WTC11 (cell line): ENCODE data around the gene ZC3H13. TPM values are rescaled to one million over a fixed set of nuclear protein-coding genes. Genes with fewer than 3 reads are reported as not detected.

Source experiments
- ATAC-seq: fragments of 200-7000 bp; cut with Tn5 transposase; 2 replicates; pipeline ENCODE4 v1.10.0; 2021; ENCODE audit warnings: mild to moderate bottlenecking, moderate library complexity
- CTCF ChIA-PET: fragments of 300-600 bp; sonication (Branson Sonifier 250); formaldehyde crosslinking; loops from one replicate; lab custom pipeline; 2021; ENCODE audit warnings: antibody characterized with exemption; lab: Charles Lee
- POLR2A ChIA-PET: fragments of 350-600 bp; sonication (Branson Sonifier 250); formaldehyde crosslinking; loops from one replicate; lab custom pipeline; 2021; ENCODE audit warnings: antibody characterized with exemption; lab: Charles Lee
- DNase-seq: peaks from one replicate; pipeline ENCODE4 v3.0.0; 2021; ENCODE audit warnings: low spot score
- H3K27ac Mint-ChIP-seq: 2 replicates; pipeline ENCODE4 v1.8.0; 2021; ENCODE audit warnings: mixed read lengths
- H3K27me3 Mint-ChIP-seq: 2 replicates; pipeline ENCODE4 v1.8.0; 2021; ENCODE audit warnings: low read depth, mild to moderate bottlenecking, moderate library complexity, mixed read lengths
- H3K36me3 Mint-ChIP-seq: 2 replicates; pipeline ENCODE4 v1.8.0; 2021; ENCODE audit warnings: mixed read lengths
- H3K4me1 Mint-ChIP-seq: 2 replicates; pipeline ENCODE4 v1.8.0; 2022; ENCODE audit warnings: mixed read lengths
- H3K4me3 Mint-ChIP-seq: 2 replicates; pipeline ENCODE4 v1.8.0; 2021; ENCODE audit warnings: mild to moderate bottlenecking, moderate library complexity, mixed read lengths
- H3K9me3 Mint-ChIP-seq: 2 replicates; pipeline ENCODE4 v1.8.0; 2021; ENCODE audit warnings: mixed read lengths
- ATF1 ChIP-seq: sonication (generic); formaldehyde crosslinking; IDR thresholded peaks from 2 replicates; pipeline ENCODE4 v1.8.1; 2023; ENCODE audit warnings: mild to moderate bottlenecking, moderate library complexity, missing genetic modification reagents
- CREM ChIP-seq: sonication (generic); formaldehyde crosslinking; IDR thresholded peaks from 2 replicates; pipeline ENCODE4 v1.8.1; 2022; ENCODE audit warnings: mild to moderate bottlenecking, missing genetic modification reagents, moderate library complexity
- GTF2I ChIP-seq: fragments of 250-450 bp; sonication (Bioruptor Pico); conservative IDR thresholded peaks from 2 replicates; pipeline ENCODE4 v1.4.0; 2021; ENCODE audit warnings: mild to moderate bottlenecking
- NR1H2 ChIP-seq: sonication (generic); formaldehyde crosslinking; IDR thresholded peaks from 2 replicates; pipeline ENCODE4 v1.9.0; 2021; ENCODE audit warnings: mild to moderate bottlenecking, moderate library complexity, missing genetic modification reagents
- NR2C2 ChIP-seq: sonication (generic); formaldehyde crosslinking; IDR thresholded peaks from 2 replicates; pipeline ENCODE4 v1.8.0; 2022; ENCODE audit warnings: mild to moderate bottlenecking, missing genetic modification reagents
- RORB ChIP-seq: fragments of 250-450 bp; sonication (Bioruptor Pico); IDR thresholded peaks from 2 replicates; pipeline ENCODE4 v1.9.0; 2021; ENCODE audit warnings: mild to moderate bottlenecking
- SOX15 ChIP-seq: fragments of 250-450 bp; sonication (Bioruptor Pico); IDR thresholded peaks from 2 replicates; pipeline ENCODE4 v1.9.0; 2021; ENCODE audit warnings: mild to moderate bottlenecking
- TEAD1 ChIP-seq: sonication (generic); formaldehyde crosslinking; IDR thresholded peaks from 2 replicates; pipeline ENCODE4 v1.8.0; 2022; ENCODE audit warnings: mild to moderate bottlenecking, missing genetic modification reagents
- TP53 ChIP-seq: sonication (generic); formaldehyde crosslinking; IDR thresholded peaks from 2 replicates; pipeline ENCODE4 v1.8.1; 2023; ENCODE audit warnings: mild to moderate bottlenecking, missing genetic modification reagents
- ZNF121 ChIP-seq: sonication (generic); formaldehyde crosslinking; IDR thresholded peaks from 2 replicates; pipeline ENCODE4 v1.8.0; 2023; ENCODE audit warnings: missing genetic modification reagents
- total RNA-seq: library from RNA; stranded (reverse); gene quantifications from 3 replicates; pipeline ENCODE4 v1.2.3, GENCODE V29; 2021
- TF ChIP-seq, protein P1 (sequence below): fragments of 250-450 bp; sonication (Bioruptor Pico); IDR thresholded peaks from 2 replicates; pipeline ENCODE4 v1.8.0; 2021; ENCODE audit warnings: mild to moderate bottlenecking
- TF ChIP-seq, protein P2 (sequence below): sonication (generic); formaldehyde crosslinking; IDR thresholded peaks from 2 replicates; pipeline ENCODE4 v1.8.1; 2023; ENCODE audit warnings: mild to moderate bottlenecking, missing genetic modification reagents, moderate library complexity
- TF ChIP-seq, protein P3 (sequence below): sonication (generic); formaldehyde crosslinking; conservative IDR thresholded peaks from 2 replicates; pipeline ENCODE4 v1.8.1; 2023; ENCODE audit warnings: mild to moderate bottlenecking, low read depth, missing genetic modification reagents, moderate library complexity
- TF ChIP-seq, protein P4 (sequence below): fragments of 200-600 bp; IDR thresholded peaks from 2 replicates; pipeline ENCODE4 v1.8.0; 2022; ENCODE audit warnings: antibody characterized with exemption
- TF ChIP-seq, protein P5 (sequence below): sonication (generic); formaldehyde crosslinking; conservative IDR thresholded peaks from 2 replicates; pipeline ENCODE4 v1.8.1; 2022; ENCODE audit warnings: mild to moderate bottlenecking, missing genetic modification reagents
- TF ChIP-seq, protein P6 (sequence below): sonication (generic); formaldehyde crosslinking; IDR thresholded peaks from 2 replicates; pipeline ENCODE4 v1.8.1; 2023; ENCODE audit warnings: mild to moderate bottlenecking, missing genetic modification reagents, borderline replicate concordance
- TF ChIP-seq, protein P7 (sequence below): sonication (generic); formaldehyde crosslinking; IDR thresholded peaks from 2 replicates; pipeline ENCODE4 v1.8.1; 2022; ENCODE audit warnings: low read depth, missing genetic modification reagents, borderline replicate concordance
- TF ChIP-seq, protein P8 (sequence below): sonication (generic); formaldehyde crosslinking; IDR thresholded peaks from 2 replicates; pipeline ENCODE4 v1.8.0; 2023; ENCODE audit warnings: missing genetic modification reagents

ZC3H13 gene
- total RNA-seq, 1 experiment from 2014 or later, result 49.7 TPM

DNA sequence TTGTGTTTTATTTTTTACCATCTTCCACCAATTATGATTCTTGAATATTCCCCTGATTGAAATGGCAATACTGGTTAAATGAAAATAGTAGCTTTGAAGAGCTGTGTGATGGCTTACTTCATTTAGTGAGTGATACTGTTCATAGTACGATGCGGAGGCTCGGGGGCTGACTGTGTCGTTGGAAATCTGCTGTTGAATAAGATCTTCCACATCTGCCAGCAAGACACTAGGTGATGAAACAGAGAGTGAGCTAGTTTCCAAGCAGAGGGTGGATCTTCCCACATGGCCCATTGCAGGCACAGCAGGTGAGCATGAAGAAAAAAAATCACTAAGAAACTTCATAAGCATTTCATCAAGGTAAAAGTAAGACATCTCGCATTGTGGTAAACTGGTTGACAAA is 29.8 kb upstream of the ZC3H13 start:
- Mint-ChIP-seq H3K4me3 (no peak overlapping the region), H3K27me3 (no peaks in the 10 kb centered on the region; the same call in 1 of the 2 replicates), H3K36me3 (no peaks in the 10 kb centered on the region), H3K4me1 (no peaks in the 10 kb centered on the region), H3K9me3 (0 out of 2 replicates have a peak, but pooled peaks cover 4% of the 10 kb centered on the region), H3K27ac (no peak overlapping the region)
- DNase-seq, result no peak
- no peak for ATAC-seq
- POLR2A ChIA-PET, result no interaction called here
- CTCF ChIA-PET, result no interaction called here
- TF ChIP-seq, protein P1, sequence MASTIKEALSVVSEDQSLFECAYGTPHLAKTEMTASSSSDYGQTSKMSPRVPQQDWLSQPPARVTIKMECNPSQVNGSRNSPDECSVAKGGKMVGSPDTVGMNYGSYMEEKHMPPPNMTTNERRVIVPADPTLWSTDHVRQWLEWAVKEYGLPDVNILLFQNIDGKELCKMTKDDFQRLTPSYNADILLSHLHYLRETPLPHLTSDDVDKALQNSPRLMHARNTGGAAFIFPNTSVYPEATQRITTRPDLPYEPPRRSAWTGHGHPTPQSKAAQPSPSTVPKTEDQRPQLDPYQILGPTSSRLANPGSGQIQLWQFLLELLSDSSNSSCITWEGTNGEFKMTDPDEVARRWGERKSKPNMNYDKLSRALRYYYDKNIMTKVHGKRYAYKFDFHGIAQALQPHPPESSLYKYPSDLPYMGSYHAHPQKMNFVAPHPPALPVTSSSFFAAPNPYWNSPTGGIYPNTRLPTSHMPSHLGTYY (CRISPR knock-in tag), result no peak
- TF ChIP-seq, protein P2, sequence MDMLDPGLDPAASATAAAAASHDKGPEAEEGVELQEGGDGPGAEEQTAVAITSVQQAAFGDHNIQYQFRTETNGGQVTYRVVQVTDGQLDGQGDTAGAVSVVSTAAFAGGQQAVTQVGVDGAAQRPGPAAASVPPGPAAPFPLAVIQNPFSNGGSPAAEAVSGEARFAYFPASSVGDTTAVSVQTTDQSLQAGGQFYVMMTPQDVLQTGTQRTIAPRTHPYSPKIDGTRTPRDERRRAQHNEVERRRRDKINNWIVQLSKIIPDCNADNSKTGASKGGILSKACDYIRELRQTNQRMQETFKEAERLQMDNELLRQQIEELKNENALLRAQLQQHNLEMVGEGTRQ (CRISPR knock-in tag), result no peak
- TF ChIP-seq RORB (CRISPR knock-in tag) (no peak), CREM (CRISPR knock-in tag) (no peak), ZNF121 (CRISPR knock-in tag) (no peak), SOX15 (CRISPR knock-in tag) (no peak), GTF2I (CRISPR knock-in tag) (no peak), TEAD1 (CRISPR knock-in tag) (no peak)
- TF ChIP-seq, protein P3, sequence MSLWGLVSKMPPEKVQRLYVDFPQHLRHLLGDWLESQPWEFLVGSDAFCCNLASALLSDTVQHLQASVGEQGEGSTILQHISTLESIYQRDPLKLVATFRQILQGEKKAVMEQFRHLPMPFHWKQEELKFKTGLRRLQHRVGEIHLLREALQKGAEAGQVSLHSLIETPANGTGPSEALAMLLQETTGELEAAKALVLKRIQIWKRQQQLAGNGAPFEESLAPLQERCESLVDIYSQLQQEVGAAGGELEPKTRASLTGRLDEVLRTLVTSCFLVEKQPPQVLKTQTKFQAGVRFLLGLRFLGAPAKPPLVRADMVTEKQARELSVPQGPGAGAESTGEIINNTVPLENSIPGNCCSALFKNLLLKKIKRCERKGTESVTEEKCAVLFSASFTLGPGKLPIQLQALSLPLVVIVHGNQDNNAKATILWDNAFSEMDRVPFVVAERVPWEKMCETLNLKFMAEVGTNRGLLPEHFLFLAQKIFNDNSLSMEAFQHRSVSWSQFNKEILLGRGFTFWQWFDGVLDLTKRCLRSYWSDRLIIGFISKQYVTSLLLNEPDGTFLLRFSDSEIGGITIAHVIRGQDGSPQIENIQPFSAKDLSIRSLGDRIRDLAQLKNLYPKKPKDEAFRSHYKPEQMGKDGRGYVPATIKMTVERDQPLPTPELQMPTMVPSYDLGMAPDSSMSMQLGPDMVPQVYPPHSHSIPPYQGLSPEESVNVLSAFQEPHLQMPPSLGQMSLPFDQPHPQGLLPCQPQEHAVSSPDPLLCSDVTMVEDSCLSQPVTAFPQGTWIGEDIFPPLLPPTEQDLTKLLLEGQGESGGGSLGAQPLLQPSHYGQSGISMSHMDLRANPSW (CRISPR knock-in tag), result no peak
- TF ChIP-seq, protein P4, sequence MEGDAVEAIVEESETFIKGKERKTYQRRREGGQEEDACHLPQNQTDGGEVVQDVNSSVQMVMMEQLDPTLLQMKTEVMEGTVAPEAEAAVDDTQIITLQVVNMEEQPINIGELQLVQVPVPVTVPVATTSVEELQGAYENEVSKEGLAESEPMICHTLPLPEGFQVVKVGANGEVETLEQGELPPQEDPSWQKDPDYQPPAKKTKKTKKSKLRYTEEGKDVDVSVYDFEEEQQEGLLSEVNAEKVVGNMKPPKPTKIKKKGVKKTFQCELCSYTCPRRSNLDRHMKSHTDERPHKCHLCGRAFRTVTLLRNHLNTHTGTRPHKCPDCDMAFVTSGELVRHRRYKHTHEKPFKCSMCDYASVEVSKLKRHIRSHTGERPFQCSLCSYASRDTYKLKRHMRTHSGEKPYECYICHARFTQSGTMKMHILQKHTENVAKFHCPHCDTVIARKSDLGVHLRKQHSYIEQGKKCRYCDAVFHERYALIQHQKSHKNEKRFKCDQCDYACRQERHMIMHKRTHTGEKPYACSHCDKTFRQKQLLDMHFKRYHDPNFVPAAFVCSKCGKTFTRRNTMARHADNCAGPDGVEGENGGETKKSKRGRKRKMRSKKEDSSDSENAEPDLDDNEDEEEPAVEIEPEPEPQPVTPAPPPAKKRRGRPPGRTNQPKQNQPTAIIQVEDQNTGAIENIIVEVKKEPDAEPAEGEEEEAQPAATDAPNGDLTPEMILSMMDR, result no peak

DNA sequence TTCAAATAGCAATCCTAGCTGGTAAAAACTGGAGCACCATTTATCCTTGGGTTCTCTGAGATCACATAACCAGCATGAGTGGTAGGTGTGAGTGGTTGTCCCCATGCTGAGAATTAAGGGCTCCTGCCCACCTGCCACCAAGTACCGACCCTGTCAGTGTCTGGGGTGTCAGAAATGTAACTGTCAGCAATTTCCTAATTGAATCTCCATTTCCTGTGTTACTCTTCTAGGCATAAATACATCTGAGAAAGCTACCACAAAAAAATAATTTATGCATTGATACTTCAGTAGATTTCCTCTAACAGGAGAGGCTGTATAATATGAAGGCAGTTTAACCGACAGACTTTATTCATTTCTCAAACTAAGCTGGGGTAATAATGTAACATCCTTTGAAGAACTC is 27.2 kb upstream of the ZC3H13 start:
- Mint-ChIP-seq H3K9me3 (peaks cover 6% of the 10 kb centered on the region), H3K4me3 (no peak overlapping the region), H3K27ac (no peak overlapping the region), H3K4me1 (no peaks in the 10 kb centered on the region), H3K36me3 (no peaks in the 10 kb centered on the region), H3K27me3 (no peaks in the 10 kb centered on the region)
- POLR2A ChIA-PET, result no interaction called here
- TF ChIP-seq, protein P5, sequence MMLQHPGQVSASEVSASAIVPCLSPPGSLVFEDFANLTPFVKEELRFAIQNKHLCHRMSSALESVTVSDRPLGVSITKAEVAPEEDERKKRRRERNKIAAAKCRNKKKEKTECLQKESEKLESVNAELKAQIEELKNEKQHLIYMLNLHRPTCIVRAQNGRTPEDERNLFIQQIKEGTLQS, result no peak
- no peak for TF ChIP-seq TP53
- CTCF ChIA-PET, result interaction anchor here (1.1 kb wide), 1 partner anchor 40 kb away, joined by 3 read pairs; no protein-coding TSS in a partner anchor
- ATAC-seq, result no peak
- DNase-seq, result no peak

DNA sequence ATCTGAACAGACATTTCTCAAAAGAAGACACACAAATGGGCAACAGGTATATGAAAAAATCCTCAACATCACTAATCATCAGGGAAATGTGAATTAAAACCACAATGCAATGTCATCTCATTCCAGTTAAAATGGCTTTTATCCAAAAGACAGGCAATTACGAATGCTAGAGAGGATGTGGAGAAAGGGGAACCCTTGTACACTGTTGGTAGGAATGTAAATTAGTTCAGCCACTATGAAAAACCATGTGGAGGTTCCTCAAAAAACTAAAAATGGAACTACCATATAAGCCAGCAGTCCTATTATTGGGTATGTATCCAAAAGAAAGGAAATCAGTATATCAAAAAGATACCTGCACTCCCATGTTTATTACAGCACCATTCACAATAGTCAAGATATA is 24.7 kb upstream of the ZC3H13 start:
- no peaks in the 10 kb centered on the region for H3K27me3 Mint-ChIP-seq
- ATAC-seq (no peak), DNase-seq (no peak)
- TF ChIP-seq NR2C2 (CRISPR knock-in tag) (no peak), ATF1 (CRISPR knock-in tag) (no peak), NR1H2 (CRISPR knock-in tag) (no peak)
- TF ChIP-seq, protein P6, sequence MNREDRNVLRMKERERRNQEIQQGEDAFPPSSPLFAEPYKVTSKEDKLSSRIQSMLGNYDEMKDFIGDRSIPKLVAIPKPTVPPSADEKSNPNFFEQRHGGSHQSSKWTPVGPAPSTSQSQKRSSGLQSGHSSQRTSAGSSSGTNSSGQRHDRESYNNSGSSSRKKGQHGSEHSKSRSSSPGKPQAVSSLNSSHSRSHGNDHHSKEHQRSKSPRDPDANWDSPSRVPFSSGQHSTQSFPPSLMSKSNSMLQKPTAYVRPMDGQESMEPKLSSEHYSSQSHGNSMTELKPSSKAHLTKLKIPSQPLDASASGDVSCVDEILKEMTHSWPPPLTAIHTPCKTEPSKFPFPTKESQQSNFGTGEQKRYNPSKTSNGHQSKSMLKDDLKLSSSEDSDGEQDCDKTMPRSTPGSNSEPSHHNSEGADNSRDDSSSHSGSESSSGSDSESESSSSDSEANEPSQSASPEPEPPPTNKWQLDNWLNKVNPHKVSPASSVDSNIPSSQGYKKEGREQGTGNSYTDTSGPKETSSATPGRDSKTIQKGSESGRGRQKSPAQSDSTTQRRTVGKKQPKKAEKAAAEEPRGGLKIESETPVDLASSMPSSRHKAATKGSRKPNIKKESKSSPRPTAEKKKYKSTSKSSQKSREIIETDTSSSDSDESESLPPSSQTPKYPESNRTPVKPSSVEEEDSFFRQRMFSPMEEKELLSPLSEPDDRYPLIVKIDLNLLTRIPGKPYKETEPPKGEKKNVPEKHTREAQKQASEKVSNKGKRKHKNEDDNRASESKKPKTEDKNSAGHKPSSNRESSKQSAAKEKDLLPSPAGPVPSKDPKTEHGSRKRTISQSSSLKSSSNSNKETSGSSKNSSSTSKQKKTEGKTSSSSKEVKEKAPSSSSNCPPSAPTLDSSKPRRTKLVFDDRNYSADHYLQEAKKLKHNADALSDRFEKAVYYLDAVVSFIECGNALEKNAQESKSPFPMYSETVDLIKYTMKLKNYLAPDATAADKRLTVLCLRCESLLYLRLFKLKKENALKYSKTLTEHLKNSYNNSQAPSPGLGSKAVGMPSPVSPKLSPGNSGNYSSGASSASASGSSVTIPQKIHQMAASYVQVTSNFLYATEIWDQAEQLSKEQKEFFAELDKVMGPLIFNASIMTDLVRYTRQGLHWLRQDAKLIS (CRISPR knock-in tag), result no peak
- TF ChIP-seq, protein P7, sequence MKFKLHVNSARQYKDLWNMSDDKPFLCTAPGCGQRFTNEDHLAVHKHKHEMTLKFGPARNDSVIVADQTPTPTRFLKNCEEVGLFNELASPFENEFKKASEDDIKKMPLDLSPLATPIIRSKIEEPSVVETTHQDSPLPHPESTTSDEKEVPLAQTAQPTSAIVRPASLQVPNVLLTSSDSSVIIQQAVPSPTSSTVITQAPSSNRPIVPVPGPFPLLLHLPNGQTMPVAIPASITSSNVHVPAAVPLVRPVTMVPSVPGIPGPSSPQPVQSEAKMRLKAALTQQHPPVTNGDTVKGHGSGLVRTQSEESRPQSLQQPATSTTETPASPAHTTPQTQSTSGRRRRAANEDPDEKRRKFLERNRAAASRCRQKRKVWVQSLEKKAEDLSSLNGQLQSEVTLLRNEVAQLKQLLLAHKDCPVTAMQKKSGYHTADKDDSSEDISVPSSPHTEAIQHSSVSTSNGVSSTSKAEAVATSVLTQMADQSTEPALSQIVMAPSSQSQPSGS (CRISPR knock-in tag), result no peak
- TF ChIP-seq, protein P8, sequence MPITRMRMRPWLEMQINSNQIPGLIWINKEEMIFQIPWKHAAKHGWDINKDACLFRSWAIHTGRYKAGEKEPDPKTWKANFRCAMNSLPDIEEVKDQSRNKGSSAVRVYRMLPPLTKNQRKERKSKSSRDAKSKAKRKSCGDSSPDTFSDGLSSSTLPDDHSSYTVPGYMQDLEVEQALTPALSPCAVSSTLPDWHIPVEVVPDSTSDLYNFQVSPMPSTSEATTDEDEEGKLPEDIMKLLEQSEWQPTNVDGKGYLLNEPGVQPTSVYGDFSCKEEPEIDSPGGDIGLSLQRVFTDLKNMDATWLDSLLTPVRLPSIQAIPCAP (CRISPR knock-in tag), result no peak
- TF ChIP-seq, protein P5, result no peak
- ChIA-PET POLR2A (no interaction called here), CTCF (no interaction called here)
- H3K36me3 Mint-ChIP-seq, result no peaks in the 10 kb centered on the region
- H3K4me3 Mint-ChIP-seq, result no peak overlapping the region
- peaks cover 13% of the 10 kb centered on the region for H3K9me3 Mint-ChIP-seq
- no peak overlapping the region for H3K27ac Mint-ChIP-seq
- no peaks in the 10 kb centered on the region for H3K4me1 Mint-ChIP-seq
